RPMI7951 (cell line): ENCODE measurements around the gene DGCR8. TPM values are rescaled to one million over a fixed set of nuclear protein-coding genes. Genes with fewer than 3 reads are reported as not detected.
A peak's percentile ranks its signal among the peaks of the same experiment; 100 is the strongest.

ENCODE experiments used
- DNase-seq: peaks from one replicate; pipeline ENCODE4 v3.0.0-alpha.2; 2012; ENCODE audit warnings: low read depth
- total RNA-seq: library from RNA; depleted of rRNA; stranded (reverse); fragments of >200 nt; shearing (Covaris generic); gene quantifications from 2 replicates; pipeline ENCODE4 v1.2.3, GENCODE V29; 2014

Gene DGCR8
- total RNA-seq, 1 experiment from 2014 or later, result 9.9 TPM

- no peak for DNase-seq
Measured at GRCh38 chr22:20124083-20124787, 44.2 kb downstream of the DGCR8 start.

- no peak for DNase-seq
Measured at GRCh38 chr22:20125201-20126174, 45.4 kb downstream of the DGCR8 start.

- no peak for DNase-seq
Measured at GRCh38 chr22:20126284-20127029, 46.4 kb downstream of the DGCR8 start.

GRCh38 chr22:20127318-20127868 is 47.4 kb downstream of the DGCR8 start:
- no peak for DNase-seq

GRCh38 chr22:20127869-20128618 is 48.0 kb downstream of the DGCR8 start:
- DNase-seq, result no peak

GRCh38 chr22:20128619-20128901 is 48.5 kb downstream of the DGCR8 start:
- DNase-seq, result no peak

- peak; percentile 33 for DNase-seq
Measured at GRCh38 chr22:20128902-20129746, 49.1 kb downstream of the DGCR8 start.

GRCh38 chr22:20129747-20130014 is 49.6 kb downstream of the DGCR8 start:
- no peak for DNase-seq

- no peak for DNase-seq
Measured at GRCh38 chr22:20130319-20130718, 50.3 kb downstream of the DGCR8 start.

GRCh38 chr22:20130731-20131596 is 50.9 kb downstream of the DGCR8 start:
- peak; percentile 81 for DNase-seq

- DNase-seq, result peak; percentile 26
Measured at GRCh38 chr22:20131597-20131858, 51.5 kb downstream of the DGCR8 start, which contains the start of gene ZDHHC8. TSS of gene ZDHHC8 (plus strand) at chr22:20131804. CDS start at chr22:20131948, 144 bp downstream.

GRCh38 chr22:20131859-20132685 is 52.0 kb downstream of the DGCR8 start:
- DNase-seq, result peak; percentile 27

- DNase-seq, result no peak
Measured at GRCh38 chr22:20132686-20133246, 52.7 kb downstream of the DGCR8 start.

- no peak for DNase-seq
Measured at GRCh38 chr22:20133930-20134549, 54.0 kb downstream of the DGCR8 start.

- DNase-seq, result no peak
Measured at GRCh38 chr22:20135265-20135664, 55.2 kb downstream of the DGCR8 start.

- no peak for DNase-seq
Measured at GRCh38 chr22:20135806-20136602, 56.0 kb downstream of the DGCR8 start.

GRCh38 chr22:20136603-20136873 is 56.5 kb downstream of the DGCR8 start:
- no peak for DNase-seq

- DNase-seq, result no peak
Measured at GRCh38 chr22:20137113-20137512, 57.1 kb downstream of the DGCR8 start.
